Measurements from ENCODE around the gene PRDM16.

- TF ChIP-seq CTCF (IDR thresholded peaks at IDR 0.05; ENCODE audit: low read length): no peak
- no peak for TF ChIP-seq EZH2phosphoT487 (IDR thresholded peaks at IDR 0.05; ENCODE audit: low read length)
Measured at GRCh38 chr1:3246251-3246650, 177.2 kb downstream of the PRDM16 start.
